ENCODE data around the gene SPDYE4. TPM values are rescaled to one million over a fixed set of nuclear protein-coding genes. Genes with fewer than 3 reads are reported as not detected.

SPDYE4 gene
- total RNA-seq, 1 donor from 2014 or later, result not detected

DNA sequence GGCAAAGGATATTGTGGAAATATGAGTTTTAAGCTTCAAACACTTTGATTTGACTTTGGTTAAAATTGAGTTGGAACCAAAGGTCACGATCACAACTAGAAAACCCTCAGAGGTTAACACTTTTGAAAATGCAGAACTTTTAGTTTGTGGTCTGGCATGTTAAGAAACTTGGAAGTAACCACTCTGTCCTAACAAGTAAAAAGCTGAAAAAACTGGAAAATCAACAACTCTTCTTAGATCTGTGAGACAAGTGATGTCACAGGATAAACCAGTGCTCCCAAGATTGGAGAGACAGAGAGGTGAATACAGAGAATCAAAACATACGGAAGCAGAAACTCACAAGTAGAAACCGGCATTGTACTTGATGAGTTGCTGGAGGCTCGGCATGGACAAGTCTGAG is 23.4 kb upstream of the SPDYE4 start:
- no peaks in the 10 kb centered on the region for H3K4me1 ChIP-seq
- no peaks in the 10 kb centered on the region for H3K9me3 ChIP-seq
- H3K27me3 ChIP-seq, result no peaks in the 10 kb centered on the region
- no peaks in the 10 kb centered on the region for H3K36me3 ChIP-seq
- no peak overlapping the region for H3K4me3 ChIP-seq
- intact Hi-C loops (cut with DNase I), result no loop called here
- DNase-seq, result no peak
- TF ChIP-seq, protein P1, sequence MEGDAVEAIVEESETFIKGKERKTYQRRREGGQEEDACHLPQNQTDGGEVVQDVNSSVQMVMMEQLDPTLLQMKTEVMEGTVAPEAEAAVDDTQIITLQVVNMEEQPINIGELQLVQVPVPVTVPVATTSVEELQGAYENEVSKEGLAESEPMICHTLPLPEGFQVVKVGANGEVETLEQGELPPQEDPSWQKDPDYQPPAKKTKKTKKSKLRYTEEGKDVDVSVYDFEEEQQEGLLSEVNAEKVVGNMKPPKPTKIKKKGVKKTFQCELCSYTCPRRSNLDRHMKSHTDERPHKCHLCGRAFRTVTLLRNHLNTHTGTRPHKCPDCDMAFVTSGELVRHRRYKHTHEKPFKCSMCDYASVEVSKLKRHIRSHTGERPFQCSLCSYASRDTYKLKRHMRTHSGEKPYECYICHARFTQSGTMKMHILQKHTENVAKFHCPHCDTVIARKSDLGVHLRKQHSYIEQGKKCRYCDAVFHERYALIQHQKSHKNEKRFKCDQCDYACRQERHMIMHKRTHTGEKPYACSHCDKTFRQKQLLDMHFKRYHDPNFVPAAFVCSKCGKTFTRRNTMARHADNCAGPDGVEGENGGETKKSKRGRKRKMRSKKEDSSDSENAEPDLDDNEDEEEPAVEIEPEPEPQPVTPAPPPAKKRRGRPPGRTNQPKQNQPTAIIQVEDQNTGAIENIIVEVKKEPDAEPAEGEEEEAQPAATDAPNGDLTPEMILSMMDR (IDR thresholded peaks at IDR 0.05), result no peak
- ATAC-seq, result no peak
- H3K27ac ChIP-seq, result no peak overlapping the region

DNA sequence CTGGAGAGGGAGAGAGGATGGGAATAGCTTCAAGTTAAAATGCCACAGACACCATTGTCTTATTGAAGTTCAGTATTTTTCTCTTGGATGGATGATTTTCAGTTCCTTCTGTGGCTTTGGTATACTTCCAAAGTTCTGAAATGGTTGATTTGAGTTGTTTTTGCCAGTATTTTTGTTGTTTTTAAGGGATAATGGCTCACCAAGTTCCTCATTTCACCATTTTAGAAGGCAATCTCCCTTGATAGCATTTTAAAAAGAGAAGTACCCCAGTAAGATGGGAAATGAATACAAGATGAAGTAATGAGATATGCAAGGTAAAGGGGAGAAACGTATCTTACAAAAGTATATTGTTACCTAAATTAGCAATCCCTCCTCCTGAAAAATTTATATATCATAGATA is 18.5 kb upstream of the SPDYE4 start:
- Histone ChIP-seq H3K27me3 (peaks cover 6% of the 10 kb centered on the region), H3K9me3 (no peaks in the 10 kb centered on the region), H3K36me3 (no peaks in the 10 kb centered on the region), H3K27ac (no peak overlapping the region), H3K4me1 (no peaks in the 10 kb centered on the region), H3K4me3 (no peak overlapping the region)
- TF ChIP-seq, protein P1 (IDR thresholded peaks at IDR 0.05), result no peak
- DNase-seq, result no peak
- intact Hi-C loops (cut with DNase I), result no loop called here
- no peak for ATAC-seq

DNA sequence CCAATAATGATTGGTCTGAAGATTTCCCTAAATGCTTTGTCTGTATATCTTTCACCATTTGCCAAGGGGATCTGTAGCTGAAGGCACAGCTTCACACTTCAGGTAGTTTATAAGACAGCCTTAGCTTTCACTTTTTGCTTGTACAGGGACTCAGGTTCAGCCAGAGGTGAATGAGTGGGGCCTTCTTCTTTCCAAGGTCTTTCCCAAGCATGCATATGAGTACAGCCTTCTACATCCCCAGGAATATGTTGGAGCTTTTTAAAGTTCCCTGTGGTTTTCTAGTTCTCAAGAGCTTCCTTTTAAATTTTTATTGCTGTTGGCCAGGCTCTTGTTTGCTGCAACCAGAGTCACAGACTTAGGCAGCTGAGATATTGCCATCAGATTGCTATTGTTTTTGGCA is 17.9 kb upstream of the SPDYE4 start:
- no peak for ATAC-seq
- H3K4me3 ChIP-seq, result no peak overlapping the region
- H3K9me3 ChIP-seq, result no peaks in the 10 kb centered on the region
- H3K4me1 ChIP-seq, result no peaks in the 10 kb centered on the region
- no peak overlapping the region for H3K27ac ChIP-seq
- no peaks in the 10 kb centered on the region for H3K36me3 ChIP-seq
- TF ChIP-seq, protein P1 (IDR thresholded peaks at IDR 0.05), result no peak
- intact Hi-C loops (cut with DNase I), result no loop called here
- peaks cover 6% of the 10 kb centered on the region for H3K27me3 ChIP-seq
- DNase-seq, result no peak

DNA sequence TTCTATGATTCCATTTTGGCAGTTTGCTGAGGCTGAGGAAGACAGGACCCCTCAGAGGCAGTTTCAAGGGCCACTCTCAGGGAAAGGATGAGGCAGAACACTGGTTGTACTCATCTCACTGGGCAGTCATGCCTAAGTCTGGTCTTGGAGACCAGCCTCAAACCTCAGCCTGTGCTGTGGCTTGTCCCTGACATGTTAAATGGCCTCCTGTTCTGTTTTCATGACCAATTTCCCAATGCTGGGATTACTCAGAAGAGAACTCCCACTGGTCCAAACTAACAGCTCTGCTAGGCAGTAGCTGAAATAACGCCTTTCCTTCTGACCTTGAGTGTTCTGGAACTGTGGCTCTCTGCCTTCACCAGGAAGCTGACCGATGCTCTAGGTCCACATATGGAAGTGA is 8.4 kb upstream of the SPDYE4 start:
- no peak overlapping the region for H3K4me3 ChIP-seq
- no peaks in the 10 kb centered on the region for H3K4me1 ChIP-seq
- no peak overlapping the region for H3K27ac ChIP-seq
- DNase-seq (no peak), ATAC-seq (no peak)
- no peaks in the 10 kb centered on the region for H3K36me3 ChIP-seq
- no peaks in the 10 kb centered on the region for H3K9me3 ChIP-seq
- no peaks in the 10 kb centered on the region for H3K27me3 ChIP-seq
- TF ChIP-seq, protein P1 (IDR thresholded peaks at IDR 0.05), result no peak
- intact Hi-C loops (cut with DNase I), result no loop called here

DNA sequence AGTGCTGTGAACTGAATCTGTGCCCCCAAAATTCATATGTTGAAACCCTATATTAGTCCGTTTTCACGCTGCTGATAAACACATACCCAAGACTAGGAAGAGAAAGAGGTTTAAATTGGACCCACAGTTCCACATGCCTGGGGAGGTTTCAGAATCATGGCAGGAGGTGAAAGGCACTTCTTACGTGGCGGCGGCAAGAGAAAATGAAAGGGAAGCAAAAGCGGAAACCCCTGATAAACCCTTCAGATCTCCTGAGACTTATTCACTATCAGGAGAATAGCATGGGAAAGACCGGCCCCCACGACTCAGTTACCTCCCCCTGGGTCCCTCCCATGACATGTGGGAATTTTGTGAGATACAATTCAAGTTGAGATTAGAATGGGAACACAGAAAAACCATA is 3.7 kb upstream of the SPDYE4 start:
- H3K9me3 ChIP-seq, result no peaks in the 10 kb centered on the region
- no peaks in the 10 kb centered on the region for H3K27me3 ChIP-seq
- intact Hi-C loops (cut with DNase I), result no loop called here
- no peak for DNase-seq
- H3K4me1 ChIP-seq, result no peaks in the 10 kb centered on the region
- TF ChIP-seq, protein P1 (IDR thresholded peaks at IDR 0.05), result no peak
- no peak for ATAC-seq
- H3K27ac ChIP-seq, result no peak overlapping the region
- H3K4me3 ChIP-seq, result no peak overlapping the region
- H3K36me3 ChIP-seq, result no peaks in the 10 kb centered on the region

DNA sequence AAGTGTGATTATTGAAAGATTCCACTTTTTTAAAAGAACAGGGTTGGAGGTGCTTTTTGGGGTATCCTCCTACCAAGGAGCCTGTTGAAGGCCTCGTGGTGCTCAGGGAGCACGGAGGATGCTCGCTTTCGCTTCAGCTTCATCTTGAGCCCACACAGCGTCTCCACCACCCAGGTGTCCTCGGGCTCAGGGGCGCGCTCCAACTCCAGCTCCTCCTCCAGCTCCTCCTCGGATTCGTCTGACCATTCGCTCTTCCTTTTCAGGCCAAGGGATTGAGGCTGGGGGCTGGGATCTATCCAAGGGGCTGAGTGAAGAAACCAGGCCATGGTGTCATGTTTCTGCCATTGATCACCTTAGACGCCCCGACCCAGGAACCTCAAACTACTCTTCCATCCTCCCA is 1.2 kb downstream of the SPDYE4 start:
- ATAC-seq (no peak), DNase-seq (no peak)
- intact Hi-C loops (cut with DNase I), result no loop called here
- TF ChIP-seq, protein P1 (IDR thresholded peaks at IDR 0.05), result no peak
- Histone ChIP-seq H3K27me3 (no peaks in the 10 kb centered on the region), H3K4me1 (no peaks in the 10 kb centered on the region), H3K36me3 (no peaks in the 10 kb centered on the region), H3K27ac (no peak overlapping the region), H3K4me3 (no peak overlapping the region), H3K9me3 (no peaks in the 10 kb centered on the region)
